KG1 (cell line): ENCODE data around the gene GRIA4.

Experiments
- DNase-seq: peaks from one replicate; lab custom pipeline; 2025; lab: John Stamatoyannopoulos, UW

The GRIA4 gene

DNA sequence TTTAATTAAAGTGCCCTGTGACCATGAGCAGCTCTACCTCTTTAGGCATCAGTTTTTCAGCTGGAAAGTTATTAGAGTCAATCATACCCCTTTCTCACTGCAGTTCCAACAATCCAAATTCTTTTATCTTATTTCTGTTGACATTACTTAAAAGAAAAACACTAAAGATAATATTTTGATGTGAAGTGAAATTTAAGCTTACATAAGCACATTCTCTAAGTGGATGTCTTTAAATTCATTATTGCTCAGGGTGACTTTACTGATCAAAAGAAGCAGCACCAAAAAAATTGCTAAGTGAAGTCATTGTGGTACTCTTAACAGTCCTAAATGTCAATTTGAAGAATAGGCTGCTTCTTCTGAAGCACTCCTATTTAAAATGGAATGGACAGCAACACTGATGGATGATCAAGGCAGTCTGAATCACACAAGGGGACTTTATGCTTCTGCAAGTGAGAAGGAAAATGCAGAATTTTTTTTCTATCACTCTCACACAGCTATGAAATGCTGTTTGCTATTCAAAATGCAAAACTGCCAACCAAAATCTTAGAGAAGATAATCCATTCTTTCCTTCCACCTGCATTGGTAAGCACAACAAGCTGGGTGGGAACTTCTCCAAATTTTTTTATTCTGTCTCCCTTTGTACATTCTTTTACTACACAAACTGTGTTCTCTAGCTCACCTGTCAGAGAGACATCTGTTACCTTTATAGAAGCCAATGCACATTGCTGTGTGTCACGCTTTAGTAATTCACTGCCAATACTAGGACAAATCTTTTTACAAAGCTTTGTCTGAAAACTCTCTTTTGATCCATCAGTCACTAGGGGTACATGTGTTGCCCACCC lies 179.9 kb downstream of the GRIA4 start:
- no peak for DNase-seq

DNA sequence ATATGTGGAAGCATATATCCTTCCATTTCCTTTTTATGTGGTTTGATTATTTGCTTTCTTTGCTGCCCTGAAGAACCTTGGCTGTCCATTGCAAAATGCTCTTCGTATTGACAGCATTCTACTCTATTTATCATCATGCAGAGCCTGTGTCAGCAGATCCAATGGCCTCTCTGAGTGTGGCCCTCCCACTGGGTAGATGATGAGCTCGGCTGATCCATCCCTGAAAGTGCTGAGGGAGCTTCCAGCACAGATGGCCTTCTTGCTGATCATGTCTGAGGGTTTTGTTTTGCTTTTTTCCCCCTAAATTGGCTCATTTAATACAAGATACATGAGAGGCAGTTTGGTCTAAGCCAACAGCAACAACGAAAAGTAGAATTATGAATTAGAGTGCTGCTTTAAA lies 181.0 kb downstream of the GRIA4 start:
- DNase-seq = no peak

DNA sequence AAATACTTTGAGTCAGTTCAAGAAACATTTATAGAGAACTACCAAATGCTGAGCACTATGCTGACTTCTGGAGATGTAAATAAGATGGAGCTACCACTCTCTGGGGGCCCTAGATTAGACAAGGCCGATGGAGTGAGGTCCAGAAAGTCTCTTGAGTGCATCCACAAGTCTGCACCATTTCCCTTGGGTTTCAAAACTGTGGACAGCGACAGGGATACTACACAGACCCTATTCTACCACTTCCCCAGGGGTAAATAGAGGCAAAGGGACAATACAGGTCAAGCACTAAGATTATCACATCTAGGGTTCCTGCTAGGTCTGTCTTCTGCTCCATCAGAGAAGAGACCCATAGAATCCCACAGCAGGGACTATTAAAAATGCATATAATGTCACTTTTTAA lies 183.2 kb downstream of the GRIA4 start:
- DNase-seq = no peak

DNA sequence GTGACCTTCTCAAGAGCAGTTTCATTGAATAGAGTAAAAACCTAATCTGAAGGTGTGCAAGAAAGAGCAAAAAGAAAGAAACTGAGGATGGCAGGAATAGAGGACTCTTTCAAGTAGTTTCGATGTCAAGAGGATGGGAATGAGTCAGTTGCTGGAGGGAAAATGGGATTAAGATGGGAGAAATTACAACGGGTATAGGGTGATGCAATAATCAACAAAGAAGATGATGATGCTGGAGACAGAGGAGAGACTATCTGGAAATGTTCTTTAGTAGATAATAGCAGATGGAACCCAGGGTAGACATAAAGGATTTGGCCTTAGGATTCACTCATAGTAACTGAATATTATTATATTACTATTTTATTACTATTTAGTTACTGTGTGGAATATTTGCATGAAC lies 189.4 kb downstream of the GRIA4 start:
- no peak for DNase-seq

DNA sequence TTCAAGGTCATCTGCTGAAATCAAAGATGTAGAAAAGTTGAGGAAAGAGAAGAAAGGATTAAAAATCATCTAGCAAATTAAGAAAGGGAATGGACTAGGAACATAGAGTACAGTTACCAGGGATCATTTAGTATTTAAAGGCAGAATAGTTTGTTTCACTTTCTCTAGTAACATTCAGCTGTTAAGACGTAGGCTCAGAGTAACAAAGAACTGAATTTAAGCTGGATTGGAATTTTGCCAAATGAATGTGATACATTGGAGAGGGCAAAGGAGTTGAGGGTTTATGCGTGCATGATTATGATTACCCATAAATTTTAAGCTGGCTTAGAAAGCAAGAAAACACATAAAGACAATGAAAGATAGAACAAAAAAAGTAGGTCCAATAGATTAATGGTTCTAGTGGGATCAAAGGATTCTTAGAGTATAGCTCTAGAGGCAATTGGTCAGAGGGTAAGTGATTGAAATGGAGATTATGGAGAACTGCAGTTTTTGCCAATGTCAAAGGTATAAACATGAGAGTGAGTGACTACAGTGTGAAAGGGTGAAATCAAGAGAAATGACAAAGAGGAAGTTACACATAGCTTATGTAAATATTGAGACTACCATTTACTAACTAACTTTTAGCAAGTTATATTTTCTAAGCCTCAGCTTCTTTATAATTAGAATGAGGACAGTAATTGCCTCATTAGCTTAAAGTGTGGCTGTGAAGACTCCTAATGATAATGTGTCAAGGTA lies 190.0 kb downstream of the GRIA4 start:
- no peak for DNase-seq

DNA sequence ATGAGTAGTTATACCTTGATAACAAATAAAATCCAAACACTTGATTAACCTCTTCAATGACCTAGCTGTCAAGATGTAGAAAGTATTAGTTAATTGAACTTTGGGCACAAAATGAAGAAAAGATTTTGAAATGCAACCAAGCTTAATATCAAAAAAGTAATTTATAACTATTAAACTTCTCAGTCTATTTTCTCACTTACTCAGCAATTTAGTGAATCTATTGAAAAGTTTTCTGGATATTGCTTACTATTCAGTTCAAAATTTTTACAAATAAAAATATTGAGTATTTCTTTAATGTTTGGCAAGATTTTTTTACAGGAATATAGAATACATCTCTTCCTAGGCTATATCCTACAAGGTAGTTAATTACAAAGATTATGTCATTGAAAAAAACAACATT lies 192.5 kb downstream of the GRIA4 start:
- DNase-seq = no peak

DNA sequence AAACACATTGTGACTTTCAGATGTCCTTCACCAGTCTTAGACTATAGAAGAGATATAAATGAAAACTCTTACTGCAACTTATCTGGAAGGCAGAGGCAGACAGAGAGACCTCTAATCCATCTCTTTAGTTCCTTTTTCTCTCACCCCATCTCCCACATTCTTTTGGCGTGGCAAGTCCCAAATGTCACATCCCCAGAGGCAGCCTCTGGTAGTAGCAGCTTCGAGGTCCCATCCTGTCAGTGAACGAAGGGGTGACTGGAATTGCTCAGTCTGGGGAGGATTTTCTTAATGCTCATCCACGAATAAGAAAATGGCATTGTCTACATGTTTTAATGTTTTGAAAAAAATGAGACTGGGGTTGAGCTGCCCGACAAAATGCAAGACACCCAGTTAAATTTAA lies 201.4 kb downstream of the GRIA4 start:
- no peak for DNase-seq

DNA sequence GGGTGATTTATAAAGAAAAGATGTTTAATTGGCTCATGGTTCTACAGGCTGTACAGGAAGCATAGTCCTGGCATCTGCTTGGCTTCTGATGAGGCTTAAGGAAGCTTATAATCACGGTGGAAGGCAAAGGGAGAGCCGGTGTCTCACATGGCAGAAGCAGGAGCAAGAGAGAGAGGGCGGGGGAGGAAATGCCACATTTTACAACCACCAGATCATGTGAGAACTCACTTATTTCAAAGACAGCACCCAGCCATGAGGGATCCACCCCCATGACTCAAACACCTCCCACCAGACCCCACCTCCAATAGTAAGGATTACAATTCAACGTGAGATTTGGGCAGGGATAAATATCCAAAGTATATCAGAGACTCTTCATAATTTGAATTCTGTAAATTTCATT lies 211.5 kb downstream of the GRIA4 start:
- no peak for DNase-seq

DNA sequence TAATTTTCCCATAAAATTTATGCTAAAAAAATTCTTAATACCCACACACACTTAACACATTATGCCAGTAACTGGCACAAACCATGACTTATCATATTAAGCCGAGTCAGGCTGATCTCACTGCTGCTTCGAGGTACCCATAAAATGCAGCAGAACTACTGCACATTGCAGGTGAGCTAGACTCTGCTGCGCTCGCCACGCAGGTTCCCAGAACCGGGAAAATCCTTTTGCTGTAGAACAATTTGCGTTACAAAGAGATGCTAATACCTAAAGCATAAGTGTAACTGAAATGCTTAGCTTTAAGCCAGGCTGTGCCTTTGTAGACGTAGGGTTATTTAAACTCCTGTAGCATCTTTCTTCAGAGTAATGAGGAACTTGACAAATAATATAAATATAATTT lies 211.9 kb downstream of the GRIA4 start:
- DNase-seq = no peak

DNA sequence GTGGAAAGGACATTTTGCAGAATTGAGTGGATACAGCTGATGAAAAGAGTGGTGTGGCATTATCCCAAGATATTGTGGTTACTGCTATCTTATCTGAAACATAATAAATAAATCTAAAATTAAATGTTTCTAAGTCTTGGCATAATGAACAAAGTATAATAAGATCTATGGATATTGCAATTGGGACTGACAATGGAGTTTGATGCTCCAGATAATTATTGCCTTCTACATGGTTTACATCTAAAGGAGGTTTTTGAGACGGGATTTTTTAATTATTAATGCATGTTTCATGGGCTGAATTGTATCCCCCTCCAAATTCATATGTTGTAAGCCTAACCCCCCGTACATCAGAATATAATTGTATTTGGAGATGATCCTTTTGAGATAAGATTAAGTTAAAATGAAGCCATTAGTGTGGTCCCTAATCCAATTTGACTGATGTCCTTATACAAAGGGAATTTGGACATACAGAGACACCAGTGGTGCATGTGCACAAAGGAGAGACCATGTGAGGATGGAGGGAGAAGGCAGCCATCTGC lies 213.7 kb downstream of the GRIA4 start:
- DNase-seq = no peak

DNA sequence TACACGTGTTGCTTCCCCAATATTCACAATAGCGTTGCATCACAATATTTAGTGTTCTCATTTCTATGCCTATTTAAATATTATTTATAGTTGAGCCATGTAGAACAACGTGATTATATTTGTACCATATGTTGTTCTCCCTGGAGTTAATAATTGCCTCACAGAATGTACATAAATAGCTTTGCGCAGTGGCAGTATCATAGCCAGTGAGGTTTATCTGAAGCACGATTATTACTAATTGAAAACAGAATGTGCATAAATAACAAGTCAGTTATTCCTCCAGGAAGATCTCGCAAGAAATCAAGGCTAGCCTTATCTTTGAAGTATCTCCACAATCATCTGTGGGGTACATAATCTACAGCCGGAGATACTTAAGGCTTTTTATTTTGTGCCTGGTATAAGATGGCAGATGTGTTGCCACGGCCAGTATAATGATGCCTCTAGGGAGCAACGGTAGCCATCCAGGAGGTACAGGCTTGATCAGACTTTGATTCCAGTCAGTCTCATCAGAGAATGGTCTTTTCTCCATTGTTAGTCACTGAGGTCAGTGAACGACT lies 214.7 kb downstream of the GRIA4 start:
- DNase-seq = no peak

DNA sequence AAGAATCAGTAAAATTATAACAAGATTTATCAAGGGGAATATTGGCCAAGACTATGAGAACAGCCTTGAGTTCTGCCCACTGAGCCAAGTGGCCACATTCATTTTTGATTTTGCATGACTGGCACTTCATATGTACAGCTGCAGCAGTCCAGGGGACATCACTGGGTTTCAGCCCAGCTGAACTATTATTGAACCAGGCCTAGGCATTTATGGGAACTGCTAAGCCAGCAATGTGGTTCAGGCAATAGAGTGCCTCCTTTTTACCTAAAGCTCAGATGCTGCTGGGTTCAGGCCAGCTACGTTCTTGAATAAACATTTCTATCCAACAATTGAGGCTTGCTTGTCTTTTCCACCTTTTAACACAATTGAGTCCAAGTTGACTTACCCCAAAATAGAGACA lies 215.3 kb downstream of the GRIA4 start:
- no peak for DNase-seq

DNA sequence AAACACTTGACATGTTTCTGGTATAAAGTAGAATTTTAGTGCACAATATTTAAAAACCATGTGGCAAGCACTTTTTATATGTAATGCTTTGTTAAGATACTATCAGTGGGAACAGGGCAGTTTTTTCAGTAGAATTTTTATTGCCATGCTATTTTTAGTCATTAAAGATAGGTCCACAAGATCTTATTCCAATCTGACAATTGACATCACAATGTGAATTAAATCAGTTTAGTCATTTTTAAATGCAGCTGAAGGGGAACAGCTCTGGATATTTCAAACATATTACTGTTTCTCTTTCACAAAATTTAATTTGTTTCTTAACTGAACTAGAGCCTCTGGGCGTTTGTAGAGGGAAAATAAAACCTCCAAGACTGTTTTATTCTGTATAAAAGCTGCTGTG lies 218.0 kb downstream of the GRIA4 start:
- no peak for DNase-seq

DNA sequence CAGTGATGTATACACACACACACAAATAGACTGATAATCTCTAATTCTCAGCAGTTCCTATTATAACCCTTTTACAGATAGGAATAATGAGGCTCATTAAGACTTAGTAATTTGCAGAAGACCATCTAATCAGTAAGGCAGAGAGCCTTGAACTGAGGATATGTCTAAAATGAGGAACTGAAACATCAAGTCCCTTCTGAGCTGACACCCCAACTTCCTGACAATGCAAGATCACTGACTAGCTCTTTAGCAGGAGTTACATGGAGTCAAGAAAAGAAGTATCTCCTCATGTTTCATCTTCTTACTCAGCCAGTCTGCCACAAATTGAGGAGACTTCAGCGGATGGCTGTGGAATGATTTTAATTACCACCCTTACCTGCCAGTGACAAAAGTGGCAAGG lies 219.2 kb downstream of the GRIA4 start:
- no peak for DNase-seq

DNA sequence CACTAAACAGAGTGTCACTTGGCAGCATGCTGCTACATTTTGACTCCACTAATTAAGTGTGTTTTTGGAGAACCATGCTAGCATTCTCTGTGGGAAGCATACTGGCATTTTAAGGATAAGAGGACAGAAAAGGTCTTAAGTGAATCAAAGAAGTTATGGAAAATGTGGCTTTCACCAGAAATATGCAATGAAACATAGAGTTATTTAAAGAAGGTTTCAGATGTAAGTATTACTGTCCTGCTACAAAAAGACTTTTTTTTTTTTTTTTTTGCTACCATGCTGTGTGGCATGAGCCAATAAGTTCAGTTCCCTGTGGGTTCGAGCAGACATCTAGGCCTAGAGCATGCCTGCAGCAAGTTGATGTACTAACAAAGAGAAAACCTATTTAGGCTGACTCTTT lies 224.6 kb downstream of the GRIA4 start:
- no peak for DNase-seq

DNA sequence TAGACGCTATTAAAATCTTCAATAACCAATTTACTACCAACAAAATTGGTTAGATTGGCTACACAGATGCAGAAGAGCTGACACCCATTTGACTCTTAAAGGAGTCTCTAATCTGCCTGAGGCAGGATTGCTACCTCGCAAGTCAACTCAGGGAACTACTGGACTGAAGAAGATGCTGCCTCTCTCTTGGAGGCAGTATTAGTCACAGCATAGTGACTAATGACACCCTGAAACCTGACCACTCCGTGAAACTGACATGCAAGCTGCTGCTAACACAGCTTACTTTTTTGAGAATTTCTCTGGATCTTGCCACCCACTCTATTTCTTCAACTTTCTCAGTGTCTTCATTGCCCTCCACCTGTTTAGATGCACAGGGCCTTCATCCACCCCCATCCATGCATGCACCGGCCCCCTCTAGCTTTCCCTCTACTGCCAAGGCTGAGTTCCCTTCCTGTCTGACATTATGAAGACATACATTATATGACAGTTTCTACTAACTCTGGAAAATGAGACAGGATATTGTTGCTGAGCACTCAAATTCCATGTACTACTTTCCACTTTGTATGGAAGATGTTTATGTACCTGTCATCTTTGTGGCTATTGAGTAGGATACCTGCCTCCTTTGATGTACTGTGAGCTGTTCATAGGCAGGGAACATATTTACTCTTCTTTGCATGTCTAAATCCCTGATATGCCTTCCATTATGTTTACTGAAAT lies 229.0 kb downstream of the GRIA4 start:
- no peak for DNase-seq

DNA sequence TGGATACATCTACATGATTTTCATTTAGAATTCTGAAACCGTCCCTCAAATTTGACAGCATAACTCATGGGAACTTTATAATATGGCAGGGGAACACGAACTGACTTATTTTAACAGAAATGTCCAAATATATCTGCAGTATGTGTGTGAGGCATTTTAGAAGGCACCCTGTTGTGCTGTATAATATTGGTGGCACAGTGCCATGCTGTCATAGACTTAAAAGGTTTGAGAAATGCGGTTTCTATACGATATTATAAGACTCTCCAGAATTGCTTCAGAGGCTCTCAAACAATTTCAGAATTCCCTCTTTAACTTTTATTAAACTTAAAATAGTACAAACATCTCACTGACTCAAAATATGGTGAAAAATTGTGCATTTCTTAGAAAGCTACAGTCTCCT lies 230.5 kb downstream of the GRIA4 start:
- no peak for DNase-seq

DNA sequence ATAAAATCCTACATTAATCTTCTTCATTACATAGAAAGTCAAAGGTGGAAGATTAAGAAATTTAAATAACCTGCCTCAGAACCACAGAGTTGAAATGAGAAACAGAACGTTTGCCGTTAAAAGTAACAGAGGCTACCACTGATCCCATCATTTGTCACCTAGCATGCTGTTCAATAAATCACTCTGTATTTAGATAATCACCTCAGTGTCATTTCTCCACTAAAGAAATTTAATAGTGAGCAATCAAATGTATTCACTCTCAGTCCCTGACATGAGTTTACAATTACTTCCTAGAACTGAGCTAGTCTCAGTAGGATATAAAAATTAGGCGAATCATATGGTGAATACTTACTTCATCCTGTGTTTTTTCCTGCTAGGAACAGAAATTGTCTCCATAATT lies 242.5 kb downstream of the GRIA4 start:
- no peak for DNase-seq

DNA sequence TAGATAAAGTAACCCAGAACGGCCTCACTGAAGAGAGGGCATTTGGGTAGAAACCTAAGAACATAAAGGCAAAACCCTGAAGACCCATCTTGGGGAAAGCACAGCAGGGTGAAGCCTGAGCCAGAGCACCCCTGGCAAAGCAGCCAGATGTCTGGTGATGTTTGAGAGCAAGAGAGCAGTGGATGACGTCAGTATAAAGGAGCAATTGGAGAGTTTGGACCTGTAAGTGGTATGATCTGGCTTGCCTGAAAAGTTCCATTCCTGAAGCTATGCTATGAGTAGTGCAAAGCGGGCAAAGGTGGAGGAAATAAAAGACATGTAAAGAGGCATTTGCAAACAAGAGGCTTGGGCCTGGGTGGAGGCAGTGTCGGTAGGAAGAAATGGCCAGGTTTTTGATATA lies 244.4 kb downstream of the GRIA4 start:
- DNase-seq = no peak

DNA sequence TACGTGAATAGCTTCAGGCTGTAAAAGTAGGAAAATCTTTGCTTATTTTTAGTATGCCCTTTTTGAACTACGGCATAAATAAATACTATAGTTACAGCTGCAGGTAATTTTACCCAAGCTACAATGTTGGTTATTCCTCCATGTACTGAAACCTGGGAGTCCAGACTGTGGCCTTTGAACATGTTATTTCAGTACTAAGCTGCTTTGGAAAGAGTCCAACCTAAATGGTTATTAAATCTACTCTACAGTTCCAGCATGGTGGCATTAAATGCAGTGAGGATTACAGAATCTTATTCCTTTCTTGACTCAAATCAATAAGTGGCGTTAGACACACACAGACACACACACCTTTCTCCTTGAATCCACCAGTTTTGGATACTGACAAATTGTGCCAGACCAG lies 247.1 kb downstream of the GRIA4 start:
- no peak for DNase-seq

DNA sequence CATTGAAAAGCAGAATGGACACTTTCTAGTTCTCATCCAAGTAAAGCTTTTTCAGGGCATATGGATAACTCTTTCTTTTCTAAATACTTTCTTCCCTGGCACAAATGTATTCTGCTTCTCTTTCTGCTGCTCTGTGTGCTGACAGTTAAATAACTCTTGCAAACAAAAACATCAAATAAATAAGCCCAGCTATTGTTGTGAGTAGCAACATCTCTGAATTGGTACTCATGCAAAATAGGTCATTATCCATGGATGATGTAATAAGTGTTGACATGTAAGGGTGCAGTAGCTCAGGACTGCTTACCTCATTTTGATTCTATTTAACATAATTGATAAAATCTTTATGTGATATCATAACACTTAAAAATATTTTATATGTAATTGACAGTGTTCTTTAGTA lies 247.9 kb downstream of the GRIA4 start:
- no peak for DNase-seq

DNA sequence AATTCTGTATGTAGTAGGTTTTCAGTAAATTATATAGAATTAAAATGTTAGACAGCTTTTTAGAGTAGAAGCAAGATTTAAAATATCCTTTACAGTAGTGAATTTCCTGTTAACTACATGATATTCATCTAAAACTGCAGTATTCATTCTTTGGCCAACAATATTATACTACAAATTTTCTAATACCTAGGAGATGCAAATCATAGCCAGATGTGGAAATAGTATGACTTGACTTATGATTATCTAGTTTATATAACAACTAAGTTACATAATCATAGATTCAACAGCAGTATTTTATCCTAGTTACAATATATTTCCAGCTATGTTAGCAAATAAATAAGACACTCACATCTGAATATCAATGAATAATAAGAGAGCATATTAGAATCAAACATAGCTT lies 249.0 kb downstream of the GRIA4 start:
- DNase-seq = no peak
